ENCODE data around the gene EGFL6.

The EGFL6 gene, protein sequence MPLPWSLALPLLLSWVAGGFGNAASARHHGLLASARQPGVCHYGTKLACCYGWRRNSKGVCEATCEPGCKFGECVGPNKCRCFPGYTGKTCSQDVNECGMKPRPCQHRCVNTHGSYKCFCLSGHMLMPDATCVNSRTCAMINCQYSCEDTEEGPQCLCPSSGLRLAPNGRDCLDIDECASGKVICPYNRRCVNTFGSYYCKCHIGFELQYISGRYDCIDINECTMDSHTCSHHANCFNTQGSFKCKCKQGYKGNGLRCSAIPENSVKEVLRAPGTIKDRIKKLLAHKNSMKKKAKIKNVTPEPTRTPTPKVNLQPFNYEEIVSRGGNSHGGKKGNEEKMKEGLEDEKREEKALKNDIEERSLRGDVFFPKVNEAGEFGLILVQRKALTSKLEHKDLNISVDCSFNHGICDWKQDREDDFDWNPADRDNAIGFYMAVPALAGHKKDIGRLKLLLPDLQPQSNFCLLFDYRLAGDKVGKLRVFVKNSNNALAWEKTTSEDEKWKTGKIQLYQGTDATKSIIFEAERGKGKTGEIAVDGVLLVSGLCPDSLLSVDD

DNA sequence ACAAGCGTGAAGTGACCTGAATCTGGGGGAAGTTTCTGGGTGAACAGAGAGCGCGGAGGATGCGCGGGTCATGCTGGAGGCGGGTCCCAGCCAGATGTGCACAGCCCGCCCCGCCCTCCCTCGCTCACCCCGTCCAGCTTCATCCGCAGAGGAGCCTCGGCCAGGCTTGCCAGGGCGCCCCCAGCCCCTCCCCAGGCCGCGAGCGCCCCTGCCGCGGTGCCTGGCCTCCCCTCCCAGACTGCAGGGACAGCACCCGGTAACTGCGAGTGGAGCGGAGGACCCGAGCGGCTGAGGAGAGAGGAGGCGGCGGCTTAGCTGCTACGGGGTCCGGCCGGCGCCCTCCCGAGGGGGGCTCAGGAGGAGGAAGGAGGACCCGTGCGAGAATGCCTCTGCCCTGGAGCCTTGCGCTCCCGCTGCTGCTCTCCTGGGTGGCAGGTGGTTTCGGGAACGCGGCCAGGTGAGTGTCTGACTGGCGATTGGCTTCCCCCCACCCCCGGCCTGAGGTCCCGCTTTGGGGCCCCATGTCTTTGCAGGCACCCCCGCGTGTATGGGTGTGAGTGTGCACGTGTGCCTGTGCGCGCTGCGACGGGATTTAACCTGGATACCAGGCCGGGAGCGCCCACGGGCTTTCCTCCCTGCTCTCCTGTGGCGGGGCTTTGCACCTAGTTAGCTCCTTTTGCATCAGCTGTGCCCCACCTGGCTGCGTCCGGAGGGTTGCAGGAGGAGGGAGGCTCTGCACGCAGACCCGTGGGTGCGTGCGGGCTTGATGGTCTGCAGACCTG lies at the start of gene EGFL6:
EGFL6 (plus strand) TSS at position 123 of the 782 bp plus-strand sequence; CDS start at position 384, 261 bp downstream.
- TF ChIP-seq, protein P1, sequence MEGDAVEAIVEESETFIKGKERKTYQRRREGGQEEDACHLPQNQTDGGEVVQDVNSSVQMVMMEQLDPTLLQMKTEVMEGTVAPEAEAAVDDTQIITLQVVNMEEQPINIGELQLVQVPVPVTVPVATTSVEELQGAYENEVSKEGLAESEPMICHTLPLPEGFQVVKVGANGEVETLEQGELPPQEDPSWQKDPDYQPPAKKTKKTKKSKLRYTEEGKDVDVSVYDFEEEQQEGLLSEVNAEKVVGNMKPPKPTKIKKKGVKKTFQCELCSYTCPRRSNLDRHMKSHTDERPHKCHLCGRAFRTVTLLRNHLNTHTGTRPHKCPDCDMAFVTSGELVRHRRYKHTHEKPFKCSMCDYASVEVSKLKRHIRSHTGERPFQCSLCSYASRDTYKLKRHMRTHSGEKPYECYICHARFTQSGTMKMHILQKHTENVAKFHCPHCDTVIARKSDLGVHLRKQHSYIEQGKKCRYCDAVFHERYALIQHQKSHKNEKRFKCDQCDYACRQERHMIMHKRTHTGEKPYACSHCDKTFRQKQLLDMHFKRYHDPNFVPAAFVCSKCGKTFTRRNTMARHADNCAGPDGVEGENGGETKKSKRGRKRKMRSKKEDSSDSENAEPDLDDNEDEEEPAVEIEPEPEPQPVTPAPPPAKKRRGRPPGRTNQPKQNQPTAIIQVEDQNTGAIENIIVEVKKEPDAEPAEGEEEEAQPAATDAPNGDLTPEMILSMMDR (IDR thresholded peaks at IDR 0.05): no peak

DNA sequence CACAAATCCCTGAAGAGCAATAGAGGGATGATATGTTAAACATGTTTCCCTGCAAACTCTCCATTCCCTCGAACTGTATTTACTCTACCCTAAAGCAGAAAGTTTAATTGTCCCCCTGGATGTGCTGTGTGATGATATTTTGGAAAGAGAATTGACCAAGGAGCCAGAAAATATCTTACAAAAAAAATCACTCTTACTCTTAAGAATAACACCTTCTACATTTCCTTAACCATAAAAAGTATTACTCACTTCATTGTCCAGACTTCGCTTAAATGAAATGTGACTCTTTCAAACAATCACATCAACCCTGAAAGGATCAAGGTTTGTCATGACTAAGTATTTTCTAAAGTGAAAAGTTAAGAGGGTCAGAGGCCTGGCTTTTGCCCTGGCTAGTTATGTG lies 49.0 kb upstream of the EGFL6 start:
- TF ChIP-seq, protein P1 (IDR thresholded peaks at IDR 0.05): no peak

DNA sequence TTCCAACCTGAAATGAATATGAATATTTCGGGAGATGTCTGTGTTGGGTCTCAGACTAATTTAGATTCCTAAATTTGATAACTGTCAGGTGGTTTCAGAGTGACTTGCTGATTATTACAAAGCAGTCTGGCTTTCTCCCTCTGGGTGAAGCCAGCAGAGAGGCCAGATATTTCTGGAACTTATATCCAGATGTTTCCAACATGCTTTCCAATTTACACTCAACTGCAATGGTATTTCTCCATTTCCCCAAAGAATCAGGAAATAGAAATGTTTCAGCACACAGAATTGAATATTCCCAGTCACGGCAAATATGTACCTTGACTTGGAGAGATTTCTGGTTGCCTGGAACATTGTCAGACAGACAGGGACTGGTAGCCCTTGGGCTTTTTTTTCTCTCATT lies 48.5 kb upstream of the EGFL6 start:
- TF ChIP-seq, protein P1 (IDR thresholded peaks at IDR 0.05): no peak

DNA sequence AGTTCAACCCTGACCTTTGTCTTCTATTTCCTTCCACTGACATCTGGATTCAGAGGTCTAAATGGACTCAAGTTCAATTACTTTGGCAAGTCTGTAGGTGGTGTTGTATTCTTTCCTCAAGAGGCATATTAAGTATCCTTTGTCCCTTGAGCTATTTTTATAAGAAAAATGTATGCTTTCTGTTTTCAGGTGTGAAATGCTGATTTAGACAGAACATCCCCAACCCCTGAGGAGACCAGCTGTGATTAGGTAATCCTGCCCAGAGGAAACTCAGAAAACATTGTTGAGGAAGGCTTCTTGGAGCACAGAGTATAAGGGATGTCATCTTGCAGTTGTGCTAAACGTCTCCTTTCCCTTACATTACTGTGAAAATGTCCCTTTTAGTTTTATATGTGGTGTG lies 46.6 kb upstream of the EGFL6 start:
- TF ChIP-seq, protein P1 (IDR thresholded peaks at IDR 0.05): no peak

DNA sequence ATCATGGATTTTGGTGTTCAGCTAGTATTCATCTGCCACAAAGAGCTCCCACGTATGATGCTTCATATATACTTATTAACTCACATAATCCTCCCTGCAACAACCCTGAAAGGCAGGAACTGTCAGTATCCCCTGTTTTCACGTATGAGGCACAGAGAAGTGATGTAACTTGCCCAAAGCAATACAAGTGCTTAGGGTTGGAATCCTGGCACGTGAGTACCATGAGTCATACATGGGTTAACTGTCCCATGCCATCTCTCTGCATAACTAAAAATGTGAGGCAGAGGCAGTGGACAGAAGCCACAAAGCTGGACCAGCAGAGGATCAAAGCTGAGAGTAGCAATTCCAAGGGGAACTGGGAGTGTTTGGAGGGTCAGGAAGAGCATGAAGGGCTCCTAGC lies 35.7 kb upstream of the EGFL6 start:
- TF ChIP-seq, protein P1 (IDR thresholded peaks at IDR 0.05): no peak

DNA sequence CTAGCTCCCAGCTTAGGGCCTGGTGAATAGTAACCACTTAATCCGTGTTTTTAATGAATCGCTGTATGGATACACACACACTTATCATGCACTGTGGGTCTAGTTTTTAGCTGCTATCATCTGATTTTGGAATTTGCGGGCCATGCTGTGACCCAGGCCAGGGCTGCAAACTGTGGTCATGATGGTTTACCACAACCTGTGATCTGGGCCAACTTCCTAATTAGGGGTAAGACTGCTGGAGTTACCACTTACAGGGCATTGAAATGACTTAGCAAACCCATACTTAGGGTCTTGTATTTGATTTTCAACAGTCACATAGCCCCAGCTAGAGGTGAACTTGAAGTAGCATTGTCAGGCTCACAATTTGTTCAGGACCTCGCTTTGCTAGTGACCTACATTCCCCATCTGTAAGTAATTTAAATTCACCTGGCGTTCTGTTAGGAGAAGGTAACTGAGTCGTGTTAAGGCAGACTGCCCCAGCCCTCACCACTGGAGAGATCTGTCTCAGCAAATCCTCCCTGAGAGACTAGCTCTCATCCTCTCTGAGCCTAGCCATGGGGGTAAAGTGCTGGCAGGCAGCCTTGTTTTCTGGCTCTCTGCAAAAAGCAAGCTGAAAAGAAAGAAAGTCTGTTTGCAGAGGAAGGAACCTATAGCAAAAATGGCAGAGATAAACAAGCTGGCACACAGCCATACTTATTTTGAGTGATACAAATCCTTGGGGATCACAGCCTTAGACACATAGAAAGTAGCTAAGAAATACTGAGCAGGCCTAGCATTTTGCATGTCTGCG lies 33.8 kb upstream of the EGFL6 start:
- TF ChIP-seq, protein P1 (IDR thresholded peaks at IDR 0.05): no peak

DNA sequence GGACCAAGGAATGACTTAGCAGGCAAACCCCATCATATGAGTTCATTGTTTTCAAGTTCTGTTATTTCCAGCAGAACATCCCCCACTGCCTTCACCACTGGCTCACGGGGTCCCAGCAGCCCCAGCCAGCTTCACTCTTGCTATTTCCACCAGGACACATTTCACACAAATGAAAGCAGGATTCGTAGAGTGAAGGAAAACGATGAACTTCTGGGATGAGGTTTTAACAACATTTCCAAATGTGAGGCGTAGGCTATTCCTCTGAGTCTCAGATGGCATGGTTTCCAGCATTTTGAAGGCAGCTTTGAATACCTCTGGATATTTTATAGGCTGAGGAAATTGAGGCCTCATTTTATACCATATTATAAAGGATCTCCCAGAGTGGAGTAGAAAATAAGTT lies 32.9 kb upstream of the EGFL6 start:
- TF ChIP-seq, protein P1 (IDR thresholded peaks at IDR 0.05): no peak

All from LNCAP (cell line).